ENCODE results near the gene TSKS. TPM values are rescaled to one million over a fixed set of nuclear protein-coding genes. Genes with fewer than 3 reads are reported as not detected.
"Not testable (repeated sequence)": the region's sequence is repeated elsewhere in the genome, so short reads cannot be mapped to it uniquely, and the experiment has no call there.

The TSKS gene
- total RNA-seq, 4 donors from 2014 or later, result 0.73 to 4.2 TPM; not detected in 2

GRCh38 chr19:49730166-49730565 is 32.9 kb downstream of the TSKS start:
- no peak for TF ChIP-seq POLR2A (IDR thresholded peaks at IDR 0.05)
- no peak for TF ChIP-seq POLR2AphosphoS5 (IDR thresholded peaks at IDR 0.05)
- TF ChIP-seq CTCF (IDR thresholded peaks at IDR 0.05), result no peak
- TF ChIP-seq EP300 (IDR thresholded peaks at IDR 0.05), result no peak
- Histone ChIP-seq H3K4me1 (no peaks in the 10 kb centered on the region), H3K9me3 (no peaks in the 10 kb centered on the region), H3K27me3 (no peaks in the 10 kb centered on the region), H3K36me3 (no peaks in the 10 kb centered on the region), H3K4me3 (no peak overlapping the region), H3K27ac (no peak overlapping the region)
- WGBS, 2 donors (ENCODE audit: low coverage in 1 of 2), result 80 to 92% methylated on average over 5 of the region's 5 CpGs
- ATAC-seq, result no peak

GRCh38 chr19:49727217-49728030 is 35.7 kb downstream of the TSKS start:
- Histone ChIP-seq H3K27me3 (peaks cover 3% of the 10 kb centered on the region), H3K9me3 (no peaks in the 10 kb centered on the region), H3K4me1 (no peaks in the 10 kb centered on the region), H3K4me3 (no peak overlapping the region), H3K36me3 (no peaks in the 10 kb centered on the region), H3K27ac (peak overlapping the region in 2 of 4 donors; percentile 43 to 47)
- 46 to 88% methylated on average over 5 to 20 of the region's 23 CpGs for WGBS, 2 donors (ENCODE audit: low coverage in 1 of 2)
- peak; percentile 53 for ATAC-seq
- TF ChIP-seq EP300 (IDR thresholded peaks at IDR 0.05) (no peak), POLR2AphosphoS5 (IDR thresholded peaks at IDR 0.05) (no peak), CTCF (IDR thresholded peaks at IDR 0.05) (no peak), POLR2A (IDR thresholded peaks at IDR 0.05) (no peak)

GRCh38 chr19:49719420-49719819 is 43.7 kb downstream of the TSKS start:
- ATAC-seq, H3K4me3 ChIP-seq, H3K27me3 ChIP-seq, H3K36me3 ChIP-seq, H3K4me1 ChIP-seq, H3K9me3 ChIP-seq, H3K27ac ChIP-seq: not testable (repeated sequence)
- 73% methylated on average over 7 of the region's 22 CpGs; no CpG with 5 or more reads in 1 of the 2 donors for WGBS, 2 donors (ENCODE audit: low coverage in 1 of 2)

- Histone ChIP-seq H3K36me3 (no peaks in the 10 kb centered on the region), H3K27ac (no peak overlapping the region), H3K4me3 (no peak overlapping the region), H3K27me3 (peaks cover 1% of the 10 kb centered on the region), H3K4me1 (no peaks in the 10 kb centered on the region), H3K9me3 (no peaks in the 10 kb centered on the region)
- WGBS, 2 donors (ENCODE audit: low coverage in 1 of 2), result 68 to 70% methylated on average over 3 to 6 of the region's 6 CpGs
- TF ChIP-seq CTCF (IDR thresholded peaks at IDR 0.05) (no peak), POLR2AphosphoS5 (IDR thresholded peaks at IDR 0.05) (no peak), POLR2A (IDR thresholded peaks at IDR 0.05) (no peak), EP300 (IDR thresholded peaks at IDR 0.05) (no peak)
- no peak for ATAC-seq
These were observed 44.1 kb downstream of the TSKS start for GRCh38 chr19:49718991-49719390.

- Histone ChIP-seq H3K9me3 (no peaks in the 10 kb centered on the region), H3K27me3 (no peaks in the 10 kb centered on the region), H3K27ac (no peak overlapping the region), H3K4me1 (no peaks in the 10 kb centered on the region), H3K4me3 (no peak overlapping the region), H3K36me3 (no peaks in the 10 kb centered on the region)
- no peak for TF ChIP-seq EP300 (IDR thresholded peaks at IDR 0.05)
- no peak for TF ChIP-seq POLR2AphosphoS5 (IDR thresholded peaks at IDR 0.05)
- TF ChIP-seq POLR2A (IDR thresholded peaks at IDR 0.05), result no peak
- no peak for TF ChIP-seq CTCF (IDR thresholded peaks at IDR 0.05)
- WGBS, 2 donors (ENCODE audit: low coverage in 1 of 2), result 67 to 100% methylated on average over 2 to 3 of the region's 8 CpGs
- no peak for ATAC-seq
These were observed 44.6 kb downstream of the TSKS start for GRCh38 chr19:49718511-49718910.
